Umbilical cord (tissue), 2 donors: ENCODE measurements around the gene GARIN5A. TPM values are rescaled to one million over a fixed set of nuclear protein-coding genes. Genes with fewer than 3 reads are reported as not detected.

ENCODE experiments used
- DNase-seq: peaks from one replicate; pipeline ENCODE4 v3.0.0-alpha.2; 2015; ENCODE audit warnings: low spot score
- total RNA-seq: library from RNA; depleted of rRNA; stranded (reverse); fragments of >200 nt; gene quantifications from one replicate; pipeline ENCODE4 v1.2.3, GENCODE V29; 2014; ENCODE audit warnings: low replicate concordance; ENCODE audit not compliant: insufficient read depth

The GARIN5A gene
- total RNA-seq, result not detected

DNA sequence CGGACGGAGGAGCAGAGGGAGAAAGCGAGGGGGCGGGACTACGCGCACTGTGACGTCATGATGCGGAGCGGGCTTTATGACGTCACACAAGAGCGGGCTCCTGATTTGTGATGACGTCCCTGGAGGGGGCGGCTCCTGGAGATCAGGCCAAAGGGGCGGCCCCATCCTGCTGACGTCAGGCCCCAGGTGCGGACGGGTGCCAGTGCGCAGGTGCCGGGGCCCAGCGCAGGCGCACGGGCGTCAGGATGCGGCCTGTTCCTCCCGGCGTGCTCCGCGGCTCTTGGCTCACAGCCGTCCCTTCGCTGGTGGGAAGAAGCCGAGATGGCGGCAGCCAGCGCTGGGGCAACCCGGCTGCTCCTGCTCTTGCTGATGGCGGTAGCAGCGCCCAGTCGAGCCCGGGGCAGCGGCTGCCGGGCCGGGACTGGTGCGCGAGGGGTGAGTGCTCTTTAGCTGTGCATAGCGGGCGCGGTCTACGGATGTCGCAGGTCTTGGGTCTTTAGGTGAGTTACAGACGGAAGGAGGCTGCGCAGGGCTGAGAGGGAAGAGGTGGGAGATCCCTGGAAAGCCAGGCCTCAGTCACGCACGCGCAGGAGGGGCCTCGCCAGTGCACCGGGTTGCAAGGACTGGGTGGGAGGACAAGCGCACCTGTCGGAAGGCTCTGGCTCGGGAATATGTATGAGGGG is at the start of gene GARIN5A, which contains the start of gene EMC10:
Gene GARIN5A, minus strand, starts transcription at position 625 of the 683 bp plus-strand sequence. Its CDS starts 460 bp downstream, at position 165.
Gene EMC10, plus strand, starts transcription at position 284 of the 683 bp plus-strand sequence. Its CDS starts 38 bp downstream, at position 322.
- peak; percentile 92 for DNase-seq

DNA sequence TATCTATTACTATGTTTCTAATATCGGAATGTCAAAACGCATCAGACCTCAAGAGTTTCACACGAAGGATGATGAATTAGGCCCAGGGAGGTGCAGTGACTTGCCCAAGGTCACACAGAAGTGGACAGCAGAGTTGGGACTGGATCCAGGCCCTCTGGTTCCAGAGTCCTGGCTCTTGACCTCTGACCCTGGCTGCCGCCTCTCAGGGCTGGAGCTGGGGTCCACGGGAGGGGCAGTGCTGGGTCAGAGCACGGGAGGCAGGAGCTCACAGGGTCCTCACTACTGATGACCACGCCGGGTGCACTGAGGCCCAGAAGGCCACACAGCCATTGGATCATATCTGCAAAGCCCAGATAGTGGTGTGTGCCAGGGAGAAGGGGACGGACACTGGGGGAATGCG is 46.2 kb upstream of the GARIN5A start:
- no peak for DNase-seq

DNA sequence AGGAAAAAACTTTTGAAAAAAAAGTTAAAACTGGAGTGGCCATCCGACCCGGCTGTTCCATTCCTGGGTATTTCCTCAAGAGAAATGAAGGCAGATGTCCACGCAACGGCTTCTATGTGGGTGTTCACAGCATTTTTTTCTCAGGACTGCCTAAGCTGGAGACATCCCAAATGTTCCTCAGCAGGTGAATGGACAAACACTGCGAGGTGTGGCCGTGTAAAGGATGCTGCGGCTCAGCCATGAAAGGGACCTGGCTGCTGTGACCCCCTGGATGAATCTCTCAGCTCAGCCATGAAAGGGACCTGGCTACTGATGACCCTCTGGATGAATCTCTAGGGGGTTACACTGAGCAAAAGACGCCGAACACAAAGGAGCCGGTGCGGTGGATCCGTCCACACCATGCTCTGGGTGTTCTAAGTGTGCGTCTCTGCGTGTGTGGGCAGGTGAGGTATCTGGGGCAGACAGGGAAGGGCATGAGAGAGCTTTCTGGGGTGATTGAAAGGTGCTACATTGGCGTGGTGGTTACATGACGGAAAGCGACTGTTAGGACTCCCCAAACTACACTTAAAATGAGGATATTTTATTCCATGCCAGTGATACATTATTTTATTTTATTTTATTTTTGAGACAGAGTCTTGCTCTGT is 44.3 kb upstream of the GARIN5A start:
- no peak for DNase-seq

DNA sequence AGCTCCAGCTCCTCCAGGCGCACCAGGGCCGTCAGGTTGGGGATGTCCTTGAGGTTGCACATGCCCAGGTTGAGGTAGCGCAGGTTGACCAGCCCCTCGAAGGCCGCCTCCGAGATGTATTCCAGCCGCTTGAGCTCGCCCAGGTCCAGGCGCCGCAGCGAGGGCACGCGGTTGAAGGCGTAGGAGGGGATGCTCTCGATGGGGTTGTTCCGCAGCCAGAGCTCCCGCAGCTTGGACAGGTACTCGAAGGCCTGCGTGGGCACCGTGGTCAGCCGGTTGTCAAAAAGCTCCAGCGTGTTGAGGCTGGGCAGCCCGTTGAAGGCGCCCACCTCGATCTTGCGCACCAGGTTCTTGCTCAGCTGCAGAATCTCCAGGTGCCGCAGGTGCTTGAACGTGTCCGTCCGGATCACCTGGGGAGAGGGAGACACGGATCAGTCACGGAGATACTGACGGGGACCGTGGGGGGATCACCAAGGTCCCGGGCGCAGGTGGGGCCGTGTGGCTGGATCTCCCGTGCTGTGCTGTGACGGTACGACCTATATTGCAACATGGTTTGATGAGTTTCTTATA is 42.4 kb upstream of the GARIN5A start:
- DNase-seq, result no peak

DNA sequence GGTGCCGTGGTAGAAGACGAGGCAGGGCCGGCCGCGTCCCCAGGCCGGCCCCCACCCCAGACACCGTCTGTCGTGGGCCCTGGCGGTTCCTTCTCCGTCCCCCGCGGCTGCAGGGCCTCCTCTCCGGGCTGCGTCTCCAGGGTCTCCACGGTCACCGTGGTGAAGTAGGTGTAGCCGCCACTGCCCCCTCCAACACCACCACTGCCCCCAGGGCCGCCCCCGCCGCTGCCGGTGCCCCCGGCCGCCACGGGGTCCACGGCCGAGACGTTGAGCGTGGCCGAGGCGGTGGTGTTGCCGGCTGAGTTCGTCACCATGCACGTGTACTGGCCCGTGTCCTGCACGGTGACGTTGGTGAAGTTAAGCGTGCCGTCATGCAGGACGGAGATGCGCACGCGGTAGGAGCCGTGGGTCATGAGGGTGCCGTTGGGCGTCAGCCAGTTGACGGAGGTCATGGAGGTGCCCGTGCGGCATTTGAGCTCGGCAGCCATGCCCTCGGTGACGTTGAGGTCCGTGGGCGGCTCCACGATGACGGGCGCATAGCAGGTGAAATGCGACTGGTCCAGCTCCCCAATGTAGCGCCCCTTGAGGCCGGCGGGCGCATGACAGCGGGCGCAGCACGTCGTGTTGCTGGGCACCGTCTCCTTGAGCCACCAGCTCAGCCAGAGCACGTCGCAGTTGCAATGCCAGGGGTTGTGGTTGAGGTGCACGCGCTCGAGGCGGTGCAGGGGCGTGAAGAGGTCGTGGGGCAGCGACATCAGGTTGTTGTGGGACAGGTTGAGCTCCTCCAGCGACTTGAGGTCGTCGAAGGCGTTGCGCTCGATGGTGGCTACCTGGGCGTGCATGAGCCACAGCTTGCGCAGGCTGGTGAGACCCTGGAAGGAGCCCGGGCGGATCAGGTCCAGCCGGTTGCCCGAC is 41.7 kb upstream of the GARIN5A start:
- no peak for DNase-seq

GRCh38 chr19:50517704-50518075 is 41.0 kb upstream of the GARIN5A start:
- no peak for DNase-seq

DNA sequence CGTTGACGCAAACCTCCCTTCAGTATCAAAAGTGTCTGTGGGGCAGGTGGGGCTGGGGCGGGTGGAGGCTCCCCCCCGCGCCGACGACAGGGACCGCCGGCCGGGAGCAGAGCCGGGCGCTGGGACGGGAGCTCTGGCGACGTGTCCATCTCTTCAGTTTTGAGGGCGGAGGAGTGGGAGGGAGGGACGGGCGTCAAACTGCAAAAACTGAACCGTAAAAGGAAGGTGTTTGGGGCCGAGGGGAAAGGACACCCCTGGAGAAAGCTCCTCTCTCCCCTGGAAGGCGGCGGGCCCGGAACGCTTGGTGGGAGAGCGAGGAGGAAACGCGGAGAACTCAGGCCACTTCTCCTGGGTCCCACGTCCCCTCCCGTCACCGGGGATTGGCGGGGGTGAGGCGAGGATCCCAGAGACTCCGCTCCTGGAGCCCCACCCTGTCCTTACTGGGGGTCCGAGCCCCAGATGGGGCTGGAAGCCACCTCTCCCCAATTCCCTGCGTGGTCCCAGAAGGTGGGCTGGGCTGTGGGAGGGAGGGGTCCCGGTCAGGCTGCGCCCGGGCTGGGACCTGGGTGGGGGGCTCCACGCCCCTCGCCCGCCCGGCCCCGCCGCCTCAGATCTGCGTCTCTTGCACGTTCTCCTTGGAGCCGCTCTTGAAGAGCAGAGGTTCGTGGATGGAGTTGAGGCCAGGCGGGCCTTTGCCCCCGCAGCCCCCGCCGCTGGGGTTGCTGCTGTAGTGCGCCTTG is 40.5 kb upstream of the GARIN5A start:
- no peak for DNase-seq

- DNase-seq, result no peak
Measured at GRCh38 chr19:50516456-50516855, 39.8 kb upstream of the GARIN5A start.

GRCh38 chr19:50515168-50515561 is 38.5 kb upstream of the GARIN5A start:
- DNase-seq, result no peak

DNA sequence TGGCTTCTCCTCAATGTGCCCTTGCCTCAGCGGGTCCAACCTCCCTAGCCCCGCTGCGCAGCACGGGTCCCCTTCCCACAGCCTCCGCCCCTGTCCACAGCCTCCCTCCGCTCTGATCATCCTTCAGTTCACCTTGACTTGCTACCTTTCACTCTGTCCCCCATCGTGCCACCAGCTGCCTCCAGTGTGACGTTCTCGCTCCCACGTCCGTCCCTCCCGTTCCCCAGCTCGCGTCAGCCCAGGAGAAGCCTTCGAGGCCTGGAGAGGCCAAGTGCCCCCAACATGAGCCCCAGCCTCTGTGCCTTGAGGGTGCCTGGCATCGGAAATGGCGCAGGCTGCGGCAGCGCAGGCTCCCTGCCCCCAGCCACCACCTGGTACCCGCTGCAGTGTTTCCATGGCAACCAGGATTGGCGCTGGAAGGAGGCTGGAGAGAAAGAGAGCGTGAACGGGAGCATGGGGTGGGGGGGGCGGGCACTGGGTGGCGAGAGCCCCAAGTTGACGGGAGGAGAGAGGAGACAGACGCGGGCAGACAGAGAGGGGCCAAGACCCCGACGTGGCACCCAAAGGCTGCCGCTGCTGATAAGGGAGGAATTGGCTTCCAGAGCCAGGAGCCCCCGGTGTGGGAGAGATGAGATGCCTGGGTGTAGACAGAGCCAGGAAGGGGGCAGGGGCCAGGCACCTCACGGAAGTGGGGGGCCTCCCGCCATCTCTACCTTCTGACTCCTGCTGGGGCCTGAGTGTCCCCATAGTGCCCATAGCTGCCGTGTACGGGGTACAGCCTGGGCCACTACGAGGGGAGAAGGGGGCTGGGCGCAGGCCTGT is 37.9 kb upstream of the GARIN5A start:
- DNase-seq, result no peak

DNA sequence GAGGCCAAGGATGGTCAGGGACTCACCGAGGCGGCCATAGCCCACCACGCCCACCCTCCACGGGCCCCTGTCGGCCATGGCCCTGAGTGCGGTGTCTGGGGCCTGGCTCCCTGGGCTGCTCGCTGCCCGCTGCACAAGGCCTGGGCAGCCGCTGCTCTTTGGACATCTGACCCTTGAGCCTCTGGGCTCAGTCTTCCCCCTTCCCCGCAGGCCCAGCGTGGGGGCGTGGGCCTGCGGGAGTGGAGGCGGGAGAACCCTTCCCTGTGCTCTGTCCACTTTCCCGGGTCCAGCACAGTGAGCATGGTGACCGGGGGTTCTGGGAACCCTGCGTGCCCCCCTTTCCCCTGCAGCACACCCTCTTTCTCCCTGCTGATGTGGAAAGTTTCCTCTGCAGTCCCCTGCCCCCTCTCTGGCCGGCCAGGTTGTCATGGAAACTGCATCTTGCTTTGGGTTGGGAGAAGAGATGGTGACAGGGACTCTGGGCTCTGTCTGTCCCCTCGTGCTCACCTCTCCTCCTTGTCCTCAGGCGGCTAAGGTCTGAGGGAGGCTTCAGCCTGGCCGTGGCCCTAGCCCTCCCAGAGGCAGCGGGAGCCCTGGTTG is 37.2 kb upstream of the GARIN5A start, which contains the start of gene ASPDH:
Gene ASPDH, minus strand, starts transcription at position 168 of the 600 bp plus-strand sequence. Its CDS starts 90 bp downstream, at position 78.
- no peak for DNase-seq

DNA sequence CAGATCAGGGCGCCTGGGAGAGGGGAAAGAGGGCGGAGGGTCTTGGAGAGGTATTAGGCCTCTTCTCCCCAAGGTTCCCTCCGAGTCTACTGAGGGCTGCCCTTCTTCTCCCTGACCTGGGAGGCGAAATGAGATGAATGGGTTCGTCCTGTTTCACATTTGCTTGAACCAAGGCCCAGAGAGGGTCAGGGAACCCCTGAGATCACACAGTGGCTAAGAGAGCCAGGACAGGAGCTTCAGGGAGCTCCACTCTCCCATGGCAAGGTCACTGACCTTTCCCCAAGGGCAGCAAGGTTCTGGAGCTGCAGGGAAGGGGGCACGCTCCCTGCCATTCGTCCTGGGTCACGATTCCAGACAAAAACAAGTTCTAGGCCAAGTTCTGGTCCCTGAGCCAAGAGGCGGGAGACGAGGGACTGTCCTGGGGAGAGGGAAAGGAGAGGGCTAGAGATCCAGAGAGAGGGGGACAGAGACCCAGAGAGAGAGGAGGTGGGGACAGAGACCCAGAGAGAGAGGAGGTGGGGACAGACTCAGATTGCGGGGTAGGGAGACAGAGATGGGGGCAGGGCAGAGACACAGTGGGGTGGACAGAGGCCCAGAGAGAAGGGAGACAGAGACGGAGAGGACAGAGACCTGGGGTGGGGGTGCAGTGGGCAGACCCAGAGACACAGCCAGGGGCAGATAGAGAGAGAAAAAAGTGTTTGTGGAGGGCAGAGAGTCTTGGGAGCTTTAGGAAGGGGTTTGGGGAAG is 36.5 kb upstream of the GARIN5A start:
- DNase-seq, result no peak

DNA sequence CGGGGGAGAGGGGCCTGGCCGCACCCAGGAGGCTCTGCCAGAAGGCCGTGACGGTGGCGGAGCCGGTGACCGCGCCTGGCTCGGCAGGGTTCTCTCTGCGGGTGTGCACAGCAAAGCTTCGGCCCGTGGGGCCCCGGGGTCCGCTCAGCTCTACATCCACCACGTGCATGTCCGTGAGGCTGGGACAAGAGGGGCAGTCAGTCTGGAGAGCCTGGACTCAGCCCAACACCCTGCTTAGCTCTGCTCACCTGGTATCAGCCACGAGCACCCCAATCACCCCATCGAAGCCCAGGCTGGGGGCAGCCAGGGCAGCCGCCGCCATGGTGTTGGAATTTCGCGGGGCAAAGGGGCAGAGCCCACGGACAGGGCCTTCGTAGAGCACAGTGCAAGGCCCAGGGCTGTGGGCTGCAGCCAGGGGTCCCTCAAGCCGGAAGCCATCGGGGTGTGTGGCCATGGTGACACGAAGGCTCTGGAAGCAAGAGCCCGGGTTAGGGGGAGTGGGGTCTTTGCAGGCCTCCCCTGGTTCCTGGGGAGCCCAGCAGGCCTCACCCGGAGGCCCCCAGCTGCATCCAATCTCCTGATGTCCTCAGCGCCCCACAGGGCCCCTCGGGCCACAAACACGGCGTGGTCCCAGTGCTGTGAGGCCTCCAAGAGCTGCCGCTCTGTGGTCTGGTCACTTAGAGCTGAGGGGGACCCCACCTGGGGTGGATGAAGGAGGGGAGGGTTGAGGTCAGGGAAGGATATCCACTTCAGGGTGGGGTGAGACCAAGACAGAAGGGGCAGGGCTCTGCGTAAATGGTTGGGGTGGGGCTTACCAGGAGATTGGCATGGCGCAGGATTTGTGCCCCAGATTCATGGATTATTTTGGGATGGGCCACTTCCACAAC is 35.7 kb upstream of the GARIN5A start:
- no peak for DNase-seq

DNA sequence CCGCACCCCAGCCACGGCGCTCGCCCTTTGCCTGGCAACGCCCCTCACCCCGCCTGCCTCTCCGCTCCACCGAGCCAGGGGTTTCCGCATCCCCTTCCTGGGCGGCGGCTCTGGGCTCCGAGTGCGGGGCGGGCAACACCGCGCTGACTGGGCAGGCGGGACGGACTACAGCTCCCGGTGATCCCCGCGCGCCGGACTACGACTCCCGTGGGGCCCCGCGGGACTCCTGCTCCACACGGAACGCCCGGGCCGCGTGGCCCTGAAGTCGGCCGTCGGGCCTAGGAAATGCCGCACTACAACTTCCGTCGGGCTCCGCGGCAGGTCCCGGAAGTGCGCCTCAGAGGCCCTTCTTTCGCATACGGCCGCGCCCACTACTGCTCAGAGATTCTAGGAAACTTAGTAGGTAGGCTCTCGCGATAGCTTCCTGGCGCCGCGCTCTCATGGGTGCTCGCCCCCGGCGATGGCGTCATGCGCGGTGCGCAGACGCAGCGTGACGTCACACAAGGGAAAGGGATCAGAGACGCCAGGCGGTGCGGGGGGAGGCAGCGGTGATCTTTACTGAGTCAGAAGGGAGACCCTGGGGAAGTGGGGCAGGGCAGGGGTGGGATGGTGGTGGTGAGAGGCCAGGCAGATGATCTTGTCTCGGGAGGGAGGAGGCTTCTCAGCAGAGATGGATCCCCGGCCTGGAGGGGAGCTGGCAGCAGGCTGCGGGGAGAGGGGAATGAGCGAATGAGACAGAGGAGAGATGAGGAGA is 34.6 kb upstream of the GARIN5A start, which contains the start of gene JOSD2:
Gene JOSD2, minus strand, starts transcription at position 123 of the 754 bp plus-strand sequence. CDS start 760 bp downstream, outside the sequence.
- DNase-seq, result peak; percentile 100

GRCh38 chr19:50510700-50511068 is 34.0 kb upstream of the GARIN5A start:
- no peak for DNase-seq

GRCh38 chr19:50510121-50510670 is 33.5 kb upstream of the GARIN5A start:
- DNase-seq, result no peak

DNA sequence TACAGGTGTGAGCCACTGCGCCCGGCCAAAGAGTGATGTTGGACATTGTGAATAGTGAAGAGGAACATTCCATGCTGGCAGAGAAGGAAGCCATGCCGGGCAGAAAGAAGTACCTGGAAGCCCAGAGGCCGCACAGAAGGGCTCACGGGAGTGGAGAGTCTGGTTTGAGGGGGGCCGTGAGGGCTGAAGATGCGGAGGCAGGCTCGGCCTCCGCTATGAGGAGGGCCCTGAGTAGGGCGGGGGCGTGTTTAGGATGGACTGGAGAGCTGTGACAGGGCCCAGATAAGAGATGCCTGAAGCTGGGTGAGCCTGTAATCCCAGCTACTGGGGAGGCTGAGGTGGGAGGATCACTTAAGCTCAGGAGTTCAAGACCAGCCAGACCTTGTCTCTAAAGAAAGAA is 32.7 kb upstream of the GARIN5A start:
- no peak for DNase-seq
